Esophagus (tissue), 2 donors: ENCODE measurements around the gene SBK3. TPM values are rescaled to one million over a fixed set of nuclear protein-coding genes. Genes with fewer than 3 reads are reported as not detected.
"Not testable (repeated sequence)": the region's sequence is repeated elsewhere in the genome, so short reads cannot be mapped to it uniquely, and the experiment has no call there.

Source experiments
- H3K27ac ChIP-seq, 2 donors: one replicate each; pipeline ENCODE4 v1.5.1; 2013; ENCODE audit warnings: low read depth in 2 of 2, mild to moderate bottlenecking in 2 of 2, inconsistent platforms in 1 of 2, low read length in 1 of 2, moderate library complexity in 1 of 2
- H3K27me3 ChIP-seq, 2 donors: one replicate each; pipeline ENCODE4 v1.6.1; 2013; ENCODE audit warnings: low read length in 2 of 2, control low read depth in 1 of 2, mild to moderate bottlenecking in 1 of 2; ENCODE audit not compliant: insufficient read depth in 2 of 2, control insufficient read depth in 1 of 2
- H3K36me3 ChIP-seq, 2 donors: one replicate each; pipeline ENCODE4 v1.6.1; 2013; ENCODE audit warnings: low read length in 1 of 2; ENCODE audit not compliant: control insufficient read depth in 2 of 2, insufficient read depth in 2 of 2
- H3K4me1 ChIP-seq, 2 donors: one replicate each; pipeline ENCODE4 v1.6.1; 2013; ENCODE audit warnings: low read length in 1 of 2; ENCODE audit not compliant: control insufficient read depth in 2 of 2, insufficient read depth in 2 of 2
- H3K4me3 ChIP-seq, 2 donors: one replicate each; pipeline ENCODE4 v1.5.1; 2013; ENCODE audit warnings: low read length in 2 of 2, mild to moderate bottlenecking in 2 of 2, low read depth in 1 of 2, moderate library complexity in 1 of 2
- H3K9me3 ChIP-seq, 2 donors: one replicate each; pipeline ENCODE4 v1.6.1; 2013; ENCODE audit warnings: mild to moderate bottlenecking in 2 of 2, low read depth in 1 of 2, low read length in 1 of 2, moderate library complexity in 1 of 2; ENCODE audit not compliant: control insufficient read depth in 2 of 2, insufficient read depth in 1 of 2
- WGBS, 2 donors: extraction: QIAGEN DNeasy Blood & Tissue Kit; methylation state at CpG; one replicate each; pipeline ENCODE4 v1.1.7; 2013; 5-methylcytosine and 5-hydroxymethylcytosine counted together
- polyA plus RNA-seq, 2 donors: library from polyadenylated mRNA; stranded (reverse); fragments of 200-250 nt; gene quantifications; one replicate each; pipeline ENCODE4 v1.2.3, GENCODE V29; 2013
- donor health status: healthy with polysubstance abuse.
- donor health status: Bipolar disorder and iron deficiency.

The SBK3 gene
- polyA plus RNA-seq, 2 donors: 0.09 to 0.18 TPM

- WGBS, 2 donors: 24 to 29% methylated on average over 13 of the region's 13 CpGs
- Histone ChIP-seq H3K9me3 (no peaks in the 10 kb centered on the region), H3K27me3 (no peaks in the 10 kb centered on the region), H3K4me1 (no peaks in the 10 kb centered on the region), H3K36me3 (no peaks in the 10 kb centered on the region), H3K27ac (no peak overlapping the region), H3K4me3 (no peak overlapping the region)
These were observed 41.1 kb downstream of the SBK3 start for GRCh38 chr19:55504252-55504603.

DNA sequence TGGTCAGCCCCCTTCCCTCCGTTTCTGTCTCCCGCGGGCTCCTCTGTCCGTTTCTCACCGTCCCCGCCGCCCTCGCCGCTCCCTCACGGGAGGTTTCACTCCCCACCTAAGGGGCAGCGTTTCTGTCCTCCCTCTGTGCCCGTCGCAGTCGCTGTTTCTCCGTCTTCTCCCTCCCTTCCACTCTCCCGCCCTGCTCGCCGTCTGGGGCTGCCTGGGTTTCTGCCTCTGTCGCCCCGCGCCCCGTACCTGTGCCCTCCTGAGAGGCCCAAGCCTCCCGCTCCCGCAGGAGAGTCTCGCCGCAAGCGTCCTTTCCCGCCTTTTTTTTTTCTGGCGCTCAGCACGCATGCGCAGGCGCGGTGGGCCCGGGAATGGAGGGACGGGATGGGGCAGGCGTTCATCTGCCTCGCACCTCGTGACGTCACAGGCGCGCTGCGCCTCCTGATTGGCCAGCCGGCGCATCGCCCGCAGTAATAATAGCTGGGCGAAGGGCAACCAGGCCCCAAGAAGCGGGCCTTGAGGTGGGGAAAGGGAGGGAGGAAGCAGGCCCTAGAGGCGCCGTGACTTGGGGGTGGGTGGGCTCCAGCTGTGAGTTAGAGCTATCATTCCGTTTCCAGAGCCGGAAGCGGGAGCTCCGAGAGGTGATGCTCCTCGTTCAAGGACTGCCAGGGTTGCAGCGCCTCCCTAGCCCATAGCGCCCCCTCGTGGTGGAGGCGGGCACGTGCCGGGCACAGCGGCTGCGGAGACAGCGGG is 41.7 kb downstream of the SBK3 start:
- H3K36me3 ChIP-seq: no peaks in the 10 kb centered on the region
- no peaks in the 10 kb centered on the region for H3K9me3 ChIP-seq
- no peaks in the 10 kb centered on the region for H3K4me1 ChIP-seq
- 12 to 16% methylated on average over 63 to 64 of the region's 64 CpGs for WGBS, 2 donors
- no peaks in the 10 kb centered on the region for H3K27me3 ChIP-seq
- H3K27ac ChIP-seq: peak overlapping the region; percentile 58 to 76
- peak overlapping the region; percentile 27 to 40 for H3K4me3 ChIP-seq

DNA sequence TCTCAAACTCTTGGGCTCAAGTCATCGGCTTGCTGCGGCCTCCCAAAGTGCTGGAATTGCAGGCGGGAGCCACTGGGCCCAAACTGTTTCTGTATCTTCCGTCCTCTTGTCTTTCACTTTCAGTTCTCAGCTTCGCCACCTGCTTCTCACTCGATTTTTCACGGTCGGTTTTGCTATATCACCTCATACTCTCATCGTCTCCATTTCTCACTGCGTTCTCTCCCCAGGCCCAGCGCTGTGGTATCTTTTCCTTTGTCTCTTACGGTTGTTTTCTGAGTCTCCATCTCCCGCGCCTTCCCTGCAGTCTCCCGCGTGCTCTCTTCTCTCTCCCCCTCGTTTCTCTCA is 42.2 kb downstream of the SBK3 start:
- 78 to 89% methylated on average over 17 of the region's 17 CpGs for WGBS, 2 donors
- Histone ChIP-seq H3K27me3 (no peaks in the 10 kb centered on the region), H3K36me3 (no peaks in the 10 kb centered on the region), H3K4me3 (no peak overlapping the region), H3K4me1 (no peaks in the 10 kb centered on the region), H3K9me3 (no peaks in the 10 kb centered on the region), H3K27ac (no peak overlapping the region)

GRCh38 chr19:55502197-55502952 is 43.0 kb downstream of the SBK3 start:
- WGBS, 2 donors: 91 to 92% methylated on average over 9 of the region's 9 CpGs
- Histone ChIP-seq H3K9me3 (no peaks in the 10 kb centered on the region), H3K4me3 (no peak overlapping the region), H3K27me3 (no peaks in the 10 kb centered on the region), H3K27ac (no peak overlapping the region), H3K36me3 (no peaks in the 10 kb centered on the region), H3K4me1 (no peaks in the 10 kb centered on the region)

- no peaks in the 10 kb centered on the region for H3K9me3 ChIP-seq
- H3K36me3 ChIP-seq: no peaks in the 10 kb centered on the region
- no peaks in the 10 kb centered on the region for H3K4me1 ChIP-seq
- no peak overlapping the region for H3K4me3 ChIP-seq
- H3K27ac ChIP-seq: no peak overlapping the region
- no peaks in the 10 kb centered on the region for H3K27me3 ChIP-seq
- 94 to 95% methylated on average over 26 of the region's 26 CpGs for WGBS, 2 donors
These were observed 44.9 kb downstream of the SBK3 start for GRCh38 chr19:55500368-55500952.

DNA sequence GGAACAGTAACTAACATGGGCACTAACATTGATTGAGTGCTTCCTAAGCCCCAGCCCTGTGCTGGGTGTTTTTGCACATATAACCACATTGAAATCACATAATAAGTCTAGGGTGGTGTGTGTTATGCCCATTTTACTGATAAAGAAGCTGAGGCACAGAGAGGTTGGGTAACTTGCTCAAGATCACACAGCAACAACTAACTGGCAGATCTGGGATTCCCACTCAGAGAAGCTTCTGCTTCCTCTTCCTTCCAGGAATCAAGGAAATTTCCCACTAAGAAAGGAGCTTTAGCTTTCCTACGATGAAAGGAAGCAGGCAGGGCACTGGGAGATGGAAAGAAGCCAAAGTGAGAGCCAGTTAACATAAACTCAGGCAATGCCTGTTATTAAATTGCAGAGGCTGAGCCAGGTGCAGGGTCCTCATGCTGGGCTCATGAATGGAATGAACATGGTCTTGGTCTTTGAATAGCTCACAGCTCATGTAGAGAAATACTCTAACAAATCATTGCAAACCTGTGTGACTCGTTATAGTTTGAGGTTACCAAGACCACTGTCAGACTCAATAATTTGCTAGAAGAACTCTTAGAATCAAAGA is 47.0 kb downstream of the SBK3 start:
- no peak overlapping the region for H3K27ac ChIP-seq
- no peaks in the 10 kb centered on the region for H3K36me3 ChIP-seq
- 38 to 40% methylated on average over 2 of the region's 2 CpGs for WGBS, 2 donors
- no peaks in the 10 kb centered on the region for H3K27me3 ChIP-seq
- no peak overlapping the region for H3K4me3 ChIP-seq
- no peaks in the 10 kb centered on the region for H3K9me3 ChIP-seq
- no peaks in the 10 kb centered on the region for H3K4me1 ChIP-seq

DNA sequence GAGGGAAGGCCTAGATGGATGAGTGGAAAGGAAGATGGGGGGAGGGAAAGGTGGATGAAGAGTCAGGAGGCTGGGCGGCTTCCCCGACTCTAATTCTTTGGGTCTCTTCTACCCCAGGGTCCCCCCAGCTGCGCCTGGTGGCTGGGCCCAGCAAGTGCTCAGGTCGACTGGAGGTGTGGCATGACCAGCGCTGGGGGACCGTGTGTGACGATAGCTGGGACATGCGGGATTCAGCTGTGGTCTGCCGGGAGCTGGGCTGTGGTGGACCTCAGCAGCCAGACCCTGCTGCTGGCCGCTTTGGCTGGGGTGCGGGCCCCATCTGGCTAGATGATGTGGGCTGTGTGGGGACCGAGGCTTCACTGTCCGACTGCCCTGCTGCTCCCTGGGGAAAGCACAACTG is 47.6 kb downstream of the SBK3 start:
- Histone ChIP-seq H3K4me1 (no peaks in the 10 kb centered on the region), H3K4me3 (no peak overlapping the region), H3K9me3 (no peaks in the 10 kb centered on the region), H3K27ac (no peak overlapping the region), H3K27me3 (no peaks in the 10 kb centered on the region), H3K36me3 (no peaks in the 10 kb centered on the region)
- 83 to 86% methylated on average over 13 of the region's 13 CpGs for WGBS, 2 donors

DNA sequence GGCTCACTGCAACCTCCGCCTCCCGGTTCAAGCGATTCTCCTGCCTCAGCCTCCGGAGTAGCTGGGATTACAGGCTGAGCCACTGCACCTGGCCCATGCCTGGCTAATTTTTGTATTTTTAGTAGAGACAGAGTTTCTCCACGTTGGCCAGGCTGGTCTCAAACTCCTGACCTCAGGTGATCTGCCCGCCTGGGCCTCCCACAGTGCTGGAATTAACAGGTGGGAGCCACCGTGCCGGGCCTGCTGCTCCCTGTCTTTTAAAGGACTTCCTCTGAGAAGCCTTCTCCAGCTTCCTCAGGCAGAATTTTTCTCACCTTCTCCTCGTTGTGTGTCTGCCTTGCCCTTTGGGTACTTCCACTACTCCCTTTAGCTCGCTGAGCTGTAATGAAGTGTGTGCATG is 48.5 kb downstream of the SBK3 start:
- WGBS, 2 donors: 79 to 80% methylated on average over 10 of the region's 10 CpGs
- not testable (repeated sequence) for H3K4me3 ChIP-seq, H3K27ac ChIP-seq, H3K27me3 ChIP-seq, H3K4me1 ChIP-seq, H3K9me3 ChIP-seq, H3K36me3 ChIP-seq

GRCh38 chr19:55495646-55496349 is 49.5 kb downstream of the SBK3 start:
- 68 to 80% methylated on average over 11 of the region's 11 CpGs for whole genome bisulfite sequencing, 2 donors
- peaks cover 3 to 8% of the 10 kb centered on the region in 2 donors for H3K4me1 ChIP-seq
- H3K4me3 ChIP-seq: no peak overlapping the region
- no peaks in the 10 kb centered on the region for H3K27me3 ChIP-seq
- H3K27ac ChIP-seq: no peak overlapping the region
- no peaks in the 10 kb centered on the region for H3K36me3 ChIP-seq
- H3K9me3 ChIP-seq: no peaks in the 10 kb centered on the region
